PC-3 (cell line): ENCODE data around the gene MYO3B.

Experiments used
- CTCF ChIP-seq: fragments of 300-600 bp; sonication (generic); conservative IDR thresholded peaks from 2 replicates; pipeline ENCODE4 v1.5.1; 2017; ENCODE audit warnings: antibody characterized with exemption, low read depth, mild to moderate bottlenecking, low read length
- EZH2 ChIP-seq: fragments of 300-600 bp; sonication (generic); IDR thresholded peaks from one replicate; pipeline ENCODE4 v1.6.1; 2017; ENCODE audit warnings: antibody characterized with exemption, mild to moderate bottlenecking, low read length; ENCODE audit not compliant: unreplicated experiment
- EZH2phosphoT487 ChIP-seq: fragments of 300-600 bp; sonication (generic); IDR thresholded peaks from 2 replicates; pipeline ENCODE4 v1.6.1; 2018; ENCODE audit warnings: mild to moderate bottlenecking, antibody characterized with exemption, low read length, borderline replicate concordance

GRCh38 chr2:170689481-170689880, 511.5 kb downstream of the MYO3B start:
- TF ChIP-seq EZH2 (no peak), CTCF (no peak), EZH2phosphoT487 (no peak)
